Stimulated activated CD4-positive, alpha-beta T cell treated with anti-CD3 and anti-CD28 coated beads, Interleukin-1b, Interleukin-23, amount 100 ng/mL, for 24 hours (primary cell): ENCODE measurements around the gene SDCCAG8.

Source experiments
- DNase-seq, 4 experiments: peaks; one replicate each; pipeline ENCODE4 v3.0.0-alpha.2; 2020; ENCODE audit warnings: low read depth in 4 of 4, low spot score in 1 of 4

The SDCCAG8 gene

DNA sequence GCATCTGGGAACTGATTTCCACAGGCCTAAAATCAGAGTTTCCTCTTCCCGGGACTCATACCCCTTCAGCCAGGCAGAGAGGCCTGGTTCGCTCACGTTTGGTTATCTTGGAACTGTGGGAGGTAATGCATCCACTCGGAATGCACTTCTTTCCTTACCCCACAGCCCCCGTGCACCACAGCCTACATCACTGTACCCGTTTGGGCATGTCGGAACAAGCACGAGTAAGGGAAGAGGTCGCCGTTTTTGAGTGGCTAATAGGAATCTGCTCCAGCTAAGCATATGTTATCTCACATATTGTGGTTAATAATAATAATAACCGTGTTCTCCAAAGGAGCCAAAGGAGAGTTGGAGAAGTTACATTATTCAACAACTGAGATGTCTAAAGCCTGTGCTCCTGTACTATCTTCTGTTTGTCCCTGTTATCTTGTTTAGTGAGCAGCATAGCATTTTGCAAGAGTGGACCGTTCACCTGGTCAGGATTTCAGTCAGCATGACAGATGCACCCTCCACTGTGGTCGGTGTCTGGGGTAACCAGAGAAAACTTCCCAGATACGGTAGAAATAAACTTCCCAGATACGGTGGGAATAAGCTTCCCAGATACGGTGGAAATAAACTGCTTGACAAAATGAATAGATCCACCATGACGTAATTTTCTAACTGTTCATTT, 198.6 kb downstream of the SDCCAG8 start:
- no peak for DNase-seq

DNA sequence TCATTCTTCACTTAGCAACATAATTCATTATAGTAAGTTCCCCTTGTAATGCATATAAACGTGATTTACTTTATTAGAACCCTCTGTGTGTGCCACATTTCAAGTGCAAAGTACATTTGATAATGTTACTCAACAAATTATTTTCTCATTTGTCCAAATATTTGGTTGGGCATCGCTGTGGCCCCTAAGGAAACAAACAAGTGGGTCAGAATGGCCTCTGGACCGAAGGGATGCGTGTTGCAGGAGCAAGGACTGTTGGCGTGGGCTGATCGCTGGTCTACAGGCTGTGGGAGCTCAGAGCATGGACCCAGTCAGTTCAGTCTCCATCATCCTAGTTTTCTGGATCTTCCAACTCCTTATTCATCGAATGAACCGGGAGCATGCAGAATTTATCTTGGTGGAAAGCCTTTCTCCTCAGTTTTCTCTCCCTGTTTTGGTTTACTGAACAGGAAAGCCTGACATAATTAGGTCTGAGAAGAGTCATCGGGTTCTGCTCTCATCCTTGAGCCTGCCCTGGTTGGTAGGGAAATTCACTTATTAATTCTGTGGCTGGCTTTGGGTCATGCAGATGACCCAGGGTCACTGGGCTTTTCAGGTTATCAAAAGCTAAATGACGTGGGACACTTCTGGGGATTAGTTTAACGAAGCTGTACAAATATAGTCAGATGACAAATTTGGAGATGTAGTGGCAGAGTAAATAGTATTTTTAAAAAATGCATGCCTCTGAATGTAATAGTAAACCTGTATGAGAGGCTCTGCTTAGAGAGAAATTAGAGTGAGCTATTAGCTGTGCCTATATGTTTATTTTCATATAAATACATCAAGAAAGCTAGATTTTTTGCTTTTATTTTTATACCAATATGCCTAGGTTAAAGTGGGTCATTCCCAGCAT, 200.2 kb downstream of the SDCCAG8 start:
- no peak for DNase-seq

DNA sequence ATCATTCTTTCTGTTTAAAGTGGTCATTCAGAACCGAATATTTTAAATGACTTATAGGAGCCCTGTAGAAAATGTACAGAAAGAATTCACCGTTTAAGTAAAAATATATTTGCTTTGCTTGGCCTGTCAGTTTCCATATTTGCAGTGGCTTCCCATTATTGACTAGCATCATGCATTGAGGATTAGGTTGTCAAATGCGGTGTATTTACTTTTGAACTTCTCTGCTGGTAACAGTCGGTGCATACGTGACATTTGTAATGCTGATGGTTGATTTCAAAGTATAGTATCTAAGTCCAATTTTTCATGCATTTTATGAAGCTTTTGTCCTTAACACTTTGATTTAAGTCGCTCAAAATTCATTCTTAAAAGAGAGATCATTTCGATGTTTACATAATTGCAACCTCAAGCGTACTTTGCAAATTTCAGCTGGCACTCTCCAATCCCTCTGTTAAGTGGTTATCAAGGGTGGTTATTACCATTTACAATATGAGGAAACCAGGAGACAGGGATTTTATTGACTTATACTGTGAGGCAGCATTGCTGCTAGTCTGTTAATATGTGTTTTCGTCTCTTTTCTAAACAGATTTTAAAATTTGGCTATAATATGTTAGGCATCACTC, 201.6 kb downstream of the SDCCAG8 start:
- DNase-seq: no peak

DNA sequence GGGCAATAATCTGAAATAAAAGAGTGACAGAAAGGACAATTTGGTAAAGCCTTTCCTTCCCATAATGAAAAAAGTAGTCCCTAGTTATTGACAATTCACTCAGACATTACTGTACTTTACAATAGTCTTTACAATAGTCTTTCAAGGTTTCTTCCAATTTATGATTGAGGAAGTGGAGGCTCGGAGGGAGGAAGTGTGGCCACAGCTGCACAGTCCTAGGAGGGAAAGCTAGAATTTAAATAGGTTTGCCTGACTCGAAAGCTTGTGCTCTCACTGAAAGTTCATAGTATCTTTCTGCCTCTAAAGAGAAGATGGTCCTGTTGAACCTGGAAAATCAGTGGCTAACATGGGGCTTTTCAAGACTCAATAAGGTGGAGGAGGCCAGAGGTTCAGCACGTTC, 203.2 kb downstream of the SDCCAG8 start:
- no peak for DNase-seq

DNA sequence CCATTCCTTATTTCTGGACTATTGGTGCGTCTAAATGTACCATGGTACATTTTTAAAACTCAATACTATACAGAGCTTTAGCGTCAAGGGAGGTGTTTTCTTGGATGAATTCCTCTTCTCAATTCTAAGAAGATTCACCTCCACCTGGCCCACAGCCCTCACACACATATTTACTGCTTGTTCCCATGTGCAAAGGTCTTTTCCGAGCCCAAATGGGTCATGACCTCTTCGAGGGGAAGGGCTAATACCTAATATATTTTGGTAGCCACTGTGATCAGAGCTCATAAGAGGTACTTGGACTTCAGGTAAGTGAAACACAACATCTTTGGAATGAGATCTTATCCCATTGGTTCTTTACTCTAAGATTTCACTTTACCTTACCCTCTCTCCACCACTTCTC, 205.9 kb downstream of the SDCCAG8 start:
- DNase-seq: no peak

DNA sequence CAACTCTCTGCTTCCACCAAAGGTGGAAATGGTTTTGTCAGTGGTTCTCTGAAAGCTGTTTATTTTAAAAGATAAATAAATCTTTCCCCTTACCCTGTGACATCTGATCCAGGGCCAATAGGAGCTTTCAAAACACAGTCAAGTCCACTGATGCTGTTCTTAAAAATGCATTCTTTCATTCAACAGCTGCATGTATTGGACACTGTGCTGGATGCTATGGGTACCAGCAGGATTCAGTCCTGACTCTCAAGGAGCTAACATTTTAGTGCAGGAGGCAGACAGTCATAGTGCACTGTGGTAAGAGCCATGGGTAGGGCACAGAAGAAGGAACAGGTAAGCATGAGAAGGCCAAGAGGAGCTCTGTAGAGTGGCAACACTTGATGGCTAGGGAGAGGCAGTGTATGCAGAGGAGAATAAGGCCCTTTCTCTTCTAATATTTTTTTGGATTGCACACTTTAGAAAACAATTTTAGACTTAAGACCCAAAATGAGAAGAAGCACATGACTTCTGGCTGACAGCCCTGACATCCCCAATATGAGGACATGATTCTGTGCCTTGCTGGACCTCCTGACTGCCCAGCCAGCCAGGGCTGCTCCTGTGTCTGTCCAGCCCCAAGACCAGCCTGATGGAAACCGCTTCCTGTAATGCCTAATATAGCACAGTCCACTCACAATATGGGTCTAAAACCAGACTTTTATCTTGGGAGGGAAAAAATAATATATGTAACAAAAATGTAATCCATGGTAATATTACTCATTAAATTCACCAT, 207.3 kb downstream of the SDCCAG8 start:
- DNase-seq: no peak

DNA sequence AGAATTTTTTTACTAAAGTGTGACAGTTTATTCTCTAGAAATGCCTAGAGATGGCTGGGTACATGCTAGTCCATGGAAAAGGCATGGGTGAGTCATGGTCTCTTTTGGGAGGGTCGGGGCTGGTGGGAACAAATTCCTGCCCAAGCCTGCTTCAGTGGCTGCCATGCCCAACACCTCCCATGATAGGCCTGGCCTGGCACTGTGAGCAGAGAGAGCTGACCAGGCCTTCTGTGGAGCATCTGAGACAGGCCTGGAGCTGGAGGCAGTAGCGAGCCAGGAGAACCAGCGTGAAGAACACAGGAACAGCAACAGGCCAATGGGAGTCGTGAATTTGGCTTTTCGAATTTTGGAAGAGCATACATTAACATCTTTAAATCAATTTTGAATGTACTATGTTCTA, 209.2 kb downstream of the SDCCAG8 start:
- no peak for DNase-seq

DNA sequence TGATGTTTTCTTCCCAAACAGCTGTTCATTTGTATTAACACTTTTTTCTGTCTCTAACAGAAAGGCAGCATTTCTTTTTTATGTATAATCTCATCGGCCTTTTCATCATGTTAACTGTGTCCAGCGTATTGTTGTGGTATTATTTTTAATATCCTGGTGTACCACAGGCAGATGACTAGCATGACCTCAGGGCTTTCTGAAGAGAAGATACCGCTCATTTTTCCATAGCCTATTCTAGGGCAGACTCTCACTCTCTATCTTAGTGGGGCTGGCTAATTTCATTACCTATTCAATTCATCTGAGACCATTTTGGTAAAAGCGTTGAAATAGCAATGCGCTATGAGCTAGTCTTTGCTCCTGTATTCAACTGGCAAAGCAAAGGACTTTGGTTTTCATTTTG, 209.9 kb downstream of the SDCCAG8 start:
- no peak for DNase-seq

DNA sequence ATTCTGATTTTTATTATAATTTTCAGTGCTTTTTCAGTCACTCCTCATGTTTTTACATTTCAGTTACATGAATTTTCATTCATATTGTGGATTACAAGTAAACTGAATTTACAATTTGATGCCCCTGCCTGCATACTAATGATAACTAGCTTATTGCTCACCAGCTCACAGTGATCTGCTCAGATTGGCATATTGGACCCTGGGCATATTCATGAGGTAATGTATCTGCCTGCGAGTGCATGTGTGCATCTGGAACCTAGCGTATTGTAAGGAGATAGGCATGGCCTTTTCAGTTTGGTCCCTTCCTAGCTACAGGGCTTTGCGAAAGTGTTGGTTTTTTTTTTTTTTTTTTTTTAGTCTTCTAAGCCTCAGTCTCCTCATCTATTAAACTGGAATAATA, 213.7 kb downstream of the SDCCAG8 start:
- no peak for DNase-seq

DNA sequence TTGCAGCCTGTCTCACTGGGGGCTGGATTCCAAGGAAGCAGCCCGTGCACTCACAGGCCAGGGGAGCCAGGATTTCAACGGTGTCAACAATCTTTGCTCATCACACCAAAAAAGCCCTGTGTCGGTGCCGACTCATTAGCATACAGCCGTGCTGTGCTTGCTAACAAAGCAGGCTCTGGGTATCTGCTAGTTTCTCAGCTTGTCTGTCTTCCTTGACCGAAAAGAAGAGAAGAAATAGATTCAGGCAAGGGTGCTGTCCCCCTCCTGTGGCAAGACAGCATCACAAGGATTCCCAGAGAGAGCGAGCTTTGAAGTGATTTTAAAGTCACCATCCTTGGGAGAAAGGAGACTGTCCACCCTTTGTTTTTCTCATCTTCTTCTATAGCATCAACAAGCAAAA, 214.7 kb downstream of the SDCCAG8 start:
- no peak for DNase-seq

DNA sequence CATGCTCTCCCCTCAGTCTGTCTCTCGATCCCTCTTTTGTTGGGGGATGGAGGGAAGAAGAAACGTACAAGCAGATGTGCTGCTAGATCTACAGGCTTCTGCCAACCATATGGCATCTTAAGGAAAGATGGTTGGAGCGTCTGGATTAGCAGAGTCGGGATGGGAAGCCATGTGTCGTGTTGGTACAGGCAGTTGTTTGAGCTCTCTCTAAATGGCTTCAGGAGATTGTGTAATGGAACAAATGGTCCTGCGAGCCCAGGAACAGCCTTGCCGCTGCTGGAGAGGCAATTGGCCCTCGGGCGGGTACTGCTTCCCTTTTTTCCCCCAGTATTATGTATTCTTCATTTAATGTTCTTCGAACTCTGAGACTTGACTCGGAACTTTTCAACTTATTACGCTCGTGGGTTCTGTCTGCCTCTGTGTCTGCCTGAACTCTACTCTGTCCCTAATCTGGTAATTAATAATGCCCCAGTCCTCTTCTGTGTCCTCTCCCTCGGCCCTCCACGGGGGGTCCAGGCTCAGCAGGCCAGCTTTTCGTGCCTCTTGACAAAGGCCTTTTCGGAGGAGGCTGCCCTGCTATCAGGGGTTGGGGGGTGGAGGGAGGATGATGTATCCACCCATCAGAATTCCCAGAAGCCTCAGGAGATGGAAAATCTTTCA, 215.3 kb downstream of the SDCCAG8 start:
- no peak for DNase-seq

DNA sequence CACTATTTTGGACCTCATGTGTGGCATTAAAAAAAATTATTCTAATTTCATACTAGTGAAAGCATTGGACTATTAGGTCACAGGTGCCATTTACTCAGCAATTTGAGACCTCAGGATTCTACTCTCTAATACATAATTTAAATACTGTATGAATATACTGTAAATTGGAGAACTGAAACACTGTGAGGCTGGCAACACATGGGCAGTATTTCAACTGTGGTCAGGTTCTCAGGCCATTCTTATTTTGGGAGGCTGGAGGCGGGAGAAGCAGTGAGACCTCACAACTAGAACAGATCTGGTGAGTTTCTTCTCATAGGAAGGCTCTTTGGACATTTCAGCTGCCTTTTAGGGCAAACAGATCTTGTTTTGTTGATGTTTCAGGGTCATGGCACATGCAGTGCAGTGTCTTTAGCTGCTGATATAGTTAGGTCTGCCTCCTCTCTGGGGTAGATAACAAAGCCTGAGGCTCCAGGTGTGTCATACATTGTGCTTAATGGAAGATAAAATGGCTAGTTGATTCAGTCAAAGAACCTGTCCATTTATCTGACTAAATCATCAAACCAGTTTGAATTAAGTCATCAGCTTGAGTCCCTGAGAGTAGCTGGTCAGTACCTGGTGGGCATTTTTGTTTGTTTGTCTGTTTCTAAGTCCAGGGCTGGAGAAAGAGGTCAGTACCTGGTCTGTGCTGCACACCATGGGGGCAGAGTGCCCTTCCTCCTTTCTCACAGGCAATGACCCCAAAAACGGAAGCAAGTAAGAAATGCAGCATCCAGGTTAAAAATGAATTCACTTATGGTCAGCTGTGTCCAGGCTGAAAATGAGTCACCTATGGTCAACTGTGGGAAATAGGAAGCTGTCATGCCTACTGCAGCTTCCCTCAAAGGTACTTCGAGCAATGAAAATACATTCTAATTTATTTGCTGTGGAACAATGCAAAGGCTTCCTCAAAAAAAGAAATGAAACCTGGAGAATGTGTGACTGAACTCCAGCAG, 216.2 kb downstream of the SDCCAG8 start:
- no peak for DNase-seq

DNA sequence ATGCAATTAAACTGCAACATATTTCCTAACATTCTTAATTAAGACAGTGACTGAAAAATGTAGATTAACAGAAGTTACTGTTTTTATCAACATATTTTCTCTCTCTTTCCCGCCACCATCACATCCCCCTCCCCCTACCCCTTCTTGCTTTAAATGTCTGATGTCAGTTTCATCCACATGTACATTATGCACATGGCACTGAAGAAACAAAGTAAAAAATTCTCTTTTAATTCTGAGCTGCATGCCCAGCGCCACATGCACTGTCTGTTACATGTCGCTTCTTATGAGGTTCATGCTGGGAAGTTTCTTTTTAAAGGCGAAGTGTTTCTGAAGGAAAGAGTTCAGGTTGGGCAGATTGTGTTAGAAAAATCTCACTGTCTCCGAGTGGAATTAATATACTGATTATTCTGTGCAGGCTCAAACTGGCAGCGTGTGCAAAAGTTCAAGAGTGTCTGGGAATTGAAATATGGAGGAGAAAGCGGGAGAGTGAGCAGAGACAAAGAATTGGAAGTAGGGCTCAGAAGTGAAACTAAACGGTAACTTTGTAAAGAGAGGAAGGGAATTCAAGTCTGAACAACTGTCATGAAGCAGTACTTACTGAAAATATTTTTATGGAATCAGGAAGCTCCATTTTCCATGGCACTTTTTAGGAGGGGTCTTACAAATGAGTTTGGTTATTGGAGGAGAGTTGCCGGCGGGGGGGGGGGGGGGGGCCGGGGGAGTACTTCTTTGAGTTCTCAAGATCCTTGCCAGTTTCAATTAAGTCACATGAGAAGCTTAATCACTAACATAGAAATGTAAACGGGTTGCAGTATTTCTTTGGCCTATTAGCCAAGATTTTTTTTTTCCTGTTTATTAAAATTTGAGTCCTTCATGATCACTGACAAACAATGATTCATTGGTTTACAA, 217.6 kb downstream of the SDCCAG8 start:
- no peak for DNase-seq

DNA sequence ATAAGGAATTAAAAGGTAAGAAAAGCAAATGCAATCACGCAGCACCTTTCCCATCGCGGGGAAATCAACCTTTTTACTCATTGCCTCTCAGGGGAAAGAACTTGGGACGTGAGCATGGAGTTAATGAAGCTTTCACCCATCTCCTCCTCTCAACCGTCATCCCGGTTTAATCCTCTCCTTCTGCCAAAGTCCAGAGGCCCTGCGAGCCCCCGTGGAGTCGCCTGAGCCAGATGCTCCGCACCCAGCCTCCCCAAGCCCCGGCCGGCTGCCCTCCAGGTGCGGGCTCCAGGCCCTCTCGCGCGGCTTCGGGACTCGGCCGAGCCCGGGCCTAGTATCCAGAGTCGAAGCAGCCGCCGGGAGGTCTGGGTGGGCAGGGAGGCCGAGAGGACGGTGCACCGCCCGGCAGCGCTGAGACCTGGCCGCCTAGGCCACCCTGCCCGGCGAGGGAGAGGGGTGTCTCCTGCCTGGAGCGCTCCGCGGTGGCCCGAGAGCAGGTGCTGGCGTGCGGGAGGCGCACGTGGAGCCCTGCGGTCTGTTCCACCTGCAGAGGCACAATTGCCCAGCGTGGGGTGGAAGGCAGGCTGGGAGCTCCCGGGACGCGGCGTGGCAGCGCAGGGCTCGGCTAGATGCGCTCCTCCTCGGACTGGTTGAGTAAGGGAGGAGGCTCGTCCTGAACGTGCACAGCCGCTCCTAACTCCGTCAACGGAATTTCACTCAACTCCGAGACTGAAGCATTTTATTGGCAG, 218.5 kb downstream of the SDCCAG8 start:
- DNase-seq: no peak

DNA sequence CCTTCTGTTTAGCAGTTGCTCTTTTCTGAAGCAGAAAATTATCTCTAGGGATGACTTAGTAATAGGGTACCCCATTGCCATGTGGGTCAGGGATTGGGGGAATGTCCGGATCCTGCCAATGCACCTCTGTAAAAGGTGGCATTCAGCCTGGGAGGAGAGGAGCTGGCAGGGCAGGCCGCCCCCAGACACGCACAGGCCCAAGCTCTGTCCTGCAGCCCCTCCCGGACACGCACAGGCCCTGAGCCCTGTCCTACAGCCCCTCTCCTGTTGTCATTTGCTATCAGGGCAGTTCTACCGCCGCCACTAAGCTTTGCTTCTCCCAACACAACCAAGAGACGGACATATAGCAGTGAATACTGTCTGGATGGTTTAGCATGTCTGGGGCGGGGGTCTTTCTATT, 219.1 kb downstream of the SDCCAG8 start:
- DNase-seq: no peak

DNA sequence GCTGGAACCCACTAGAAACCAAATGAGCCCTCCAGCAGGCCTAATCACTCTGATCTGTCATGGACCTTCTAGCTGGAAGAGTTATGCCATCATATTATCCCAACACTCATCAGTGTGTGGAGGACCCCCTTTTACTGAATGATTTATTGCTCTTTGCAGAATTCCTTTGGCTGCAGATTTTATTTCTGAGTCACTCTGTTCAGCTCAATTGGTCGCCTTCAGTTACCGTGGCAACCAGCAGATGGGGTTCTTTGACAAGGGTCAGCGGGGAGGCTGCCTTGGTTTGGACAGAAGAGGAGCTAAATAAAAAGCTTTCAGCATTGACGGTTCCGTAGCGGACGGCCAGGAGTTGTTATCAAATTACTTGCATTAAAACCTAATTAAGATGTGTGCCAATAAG, 220.1 kb downstream of the SDCCAG8 start:
- no peak for DNase-seq

DNA sequence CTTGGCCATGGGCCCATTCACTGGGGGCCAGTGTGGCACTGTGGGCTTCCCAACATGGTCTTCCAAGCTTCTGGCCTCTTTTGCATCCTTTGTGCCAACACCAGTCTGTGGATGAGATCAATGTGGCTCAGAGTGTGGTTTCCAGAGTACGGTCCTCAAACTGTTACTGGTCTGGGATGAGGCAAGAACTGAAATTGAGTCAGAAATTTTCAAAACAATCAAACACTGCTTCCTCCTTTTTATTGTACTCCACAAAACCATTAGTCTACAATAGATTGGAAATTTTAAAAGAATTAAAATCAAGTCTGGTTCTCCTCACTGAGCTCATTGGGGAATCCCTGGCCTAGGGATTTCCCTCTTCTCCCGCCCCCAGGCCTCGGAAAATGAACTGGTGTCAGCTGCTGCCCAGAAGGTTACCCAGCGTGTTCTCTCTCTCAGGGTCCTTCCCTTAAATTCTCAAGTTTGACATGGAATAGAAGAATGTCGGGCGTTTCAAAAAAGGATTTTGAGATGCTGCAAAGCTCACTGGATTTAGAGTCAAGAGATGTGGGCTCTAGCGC, 222.0 kb downstream of the SDCCAG8 start:
- no peak for DNase-seq

DNA sequence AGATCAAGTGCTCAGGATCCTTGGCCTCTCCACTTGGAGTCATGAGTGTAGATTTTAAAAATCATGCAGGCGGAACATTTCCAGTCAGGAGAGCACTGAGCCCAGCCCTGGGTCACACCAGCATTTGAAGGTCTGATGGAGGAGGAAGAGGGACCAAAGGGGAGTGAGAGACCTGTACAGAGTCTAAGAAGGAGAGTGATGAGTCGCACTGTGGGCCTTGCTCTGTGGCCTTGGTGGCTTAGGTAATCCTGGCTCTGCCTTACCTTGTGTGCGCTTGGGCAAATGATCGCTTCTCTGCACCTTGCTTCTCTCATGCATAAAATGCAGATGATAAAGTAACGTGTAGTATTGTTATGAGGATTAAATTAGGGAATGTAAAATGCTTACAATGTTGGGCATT, 225.3 kb downstream of the SDCCAG8 start:
- no peak for DNase-seq
